ENCODE results near the gene CDH13. TPM values are rescaled to one million over a fixed set of nuclear protein-coding genes. Genes with fewer than 3 reads are reported as not detected.

CDH13 gene
- total RNA-seq, 1 donor from 2014 or later: 161 TPM

GRCh38 chr16:82820855-82821254 lies 194.1 kb downstream of the CDH13 start:
- Histone ChIP-seq H3K4me3 (no peak overlapping the region), H3K27me3 (ENCODE audit: low read depth) (no peaks in the 10 kb centered on the region), H3K27ac (replicated peaks) (no peak overlapping the region), H3K4me1 (peaks cover 9% of the 10 kb centered on the region), H3K36me3 (no peaks in the 10 kb centered on the region), H3K9me3 (replicated peaks) (peaks cover 14% of the 10 kb centered on the region)
- no peak for TF ChIP-seq CTCF (IDR thresholded peaks at IDR 0.05; ENCODE audit: borderline replicate concordance)
- DNase-seq: no peak
- intact Hi-C loops (cut with micrococcal nuclease): no loop called here

DNA sequence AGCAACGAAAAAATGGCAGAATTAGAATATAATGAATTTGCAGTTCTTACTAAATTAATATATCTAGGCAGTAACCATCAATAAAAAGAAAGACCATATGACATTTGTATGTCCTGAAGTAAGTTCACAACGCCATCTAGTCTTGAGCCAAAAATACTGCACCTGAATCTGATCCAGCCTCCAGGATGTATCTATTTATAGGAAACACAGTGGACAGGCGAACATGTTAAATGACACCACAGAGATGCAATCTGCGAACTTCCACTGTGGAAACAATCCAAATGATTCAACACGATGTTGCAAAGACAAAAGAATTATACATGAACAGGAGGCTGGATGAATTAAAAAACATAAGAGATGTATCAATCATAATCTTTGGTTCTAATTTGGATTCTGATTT lies 197.6 kb downstream of the CDH13 start:
- no peak overlapping the region for H3K4me3 ChIP-seq

GRCh38 chr16:82829301-82829700 lies 202.5 kb downstream of the CDH13 start:
- intact Hi-C loops (cut with micrococcal nuclease): no loop called here
- peaks cover 17% of the 10 kb centered on the region for H3K4me1 ChIP-seq
- H3K27me3 ChIP-seq (ENCODE audit: low read depth): no peaks in the 10 kb centered on the region
- H3K36me3 ChIP-seq: no peaks in the 10 kb centered on the region
- no peak for TF ChIP-seq CTCF (IDR thresholded peaks at IDR 0.05; ENCODE audit: borderline replicate concordance)
- peaks cover 9% of the 10 kb centered on the region for H3K9me3 ChIP-seq (replicated peaks)
- no peak overlapping the region for H3K27ac ChIP-seq (replicated peaks)
- DNase-seq: no peak
- H3K4me3 ChIP-seq: no peak overlapping the region

More for the DNA sequence above, 197.6 kb downstream of the CDH13 start:
- Histone ChIP-seq H3K9me3 (replicated peaks) (peaks cover 14% of the 10 kb centered on the region), H3K27me3 (ENCODE audit: low read depth) (no peaks in the 10 kb centered on the region), H3K4me1 (peaks cover 4% of the 10 kb centered on the region), H3K36me3 (no peaks in the 10 kb centered on the region), H3K27ac (replicated peaks) (no peak overlapping the region)
- no peak for DNase-seq
- intact Hi-C loops (cut with micrococcal nuclease): no loop called here
- TF ChIP-seq CTCF (IDR thresholded peaks at IDR 0.05; ENCODE audit: borderline replicate concordance): no peak

DNA sequence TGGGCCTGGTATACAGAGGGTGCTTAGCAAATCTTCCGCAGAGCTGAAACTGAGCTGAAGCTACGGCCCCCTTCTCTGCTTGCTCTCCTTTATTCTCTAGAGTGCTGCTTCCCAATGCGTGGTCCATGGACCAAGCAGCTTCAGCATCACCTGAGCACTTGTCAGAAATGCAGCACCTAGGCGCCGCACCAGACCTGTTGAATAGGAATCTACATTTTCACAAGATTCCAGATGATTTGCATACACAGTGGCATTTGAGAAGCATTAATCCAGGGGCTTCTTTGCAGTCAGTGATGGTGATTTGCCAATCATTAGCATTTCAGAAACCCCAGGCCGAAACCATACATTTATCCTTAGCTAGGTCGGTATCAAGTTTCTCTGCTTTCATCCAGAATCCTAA lies 204.2 kb downstream of the CDH13 start:
- intact Hi-C loops (cut with micrococcal nuclease): no loop called here
- H3K36me3 ChIP-seq: no peaks in the 10 kb centered on the region
- no peak for TF ChIP-seq CTCF (IDR thresholded peaks at IDR 0.05; ENCODE audit: borderline replicate concordance)

DNA sequence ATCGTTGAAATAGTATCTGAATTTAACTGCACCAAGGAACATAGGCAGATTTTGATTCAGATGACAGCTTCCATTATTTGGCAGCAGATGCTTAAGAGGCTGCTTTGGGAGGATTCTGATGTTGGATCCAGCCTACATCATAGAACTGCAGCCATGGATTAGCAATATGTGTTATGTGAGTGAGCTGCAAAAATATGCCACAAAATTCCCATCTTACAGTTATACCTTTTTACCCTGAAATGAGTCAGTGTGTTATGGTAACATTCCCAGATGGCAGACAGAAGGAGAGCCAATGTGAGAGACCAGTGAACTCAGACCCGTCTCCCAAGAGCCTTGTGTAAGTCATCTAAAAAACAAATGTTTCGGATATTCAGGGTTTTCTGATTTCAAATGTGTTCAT lies 206.1 kb downstream of the CDH13 start:
- Histone ChIP-seq H3K36me3 (no peaks in the 10 kb centered on the region), H3K9me3 (replicated peaks) (no peaks in the 10 kb centered on the region), H3K27me3 (ENCODE audit: low read depth) (no peaks in the 10 kb centered on the region), H3K4me3 (no peak overlapping the region), H3K4me1 (peaks cover 26% of the 10 kb centered on the region), H3K27ac (replicated peaks) (no peak overlapping the region)
- intact Hi-C loops (cut with micrococcal nuclease): no loop called here
- no peak for DNase-seq
- no peak for TF ChIP-seq CTCF (IDR thresholded peaks at IDR 0.05; ENCODE audit: borderline replicate concordance)

More for the DNA sequence above, 204.2 kb downstream of the CDH13 start:
- H3K4me3 ChIP-seq: no peak overlapping the region
- DNase-seq: no peak
- H3K27ac ChIP-seq (replicated peaks): no peak overlapping the region
- peaks cover 30% of the 10 kb centered on the region for H3K4me1 ChIP-seq
- H3K27me3 ChIP-seq (ENCODE audit: low read depth): no peaks in the 10 kb centered on the region
- no peaks in the 10 kb centered on the region for H3K9me3 ChIP-seq (replicated peaks)

All from left ventricle myocardium inferior (tissue), 1 donor.